Activated naive CD8-positive, alpha-beta T cell treated with anti-CD3 and anti-CD28 coated beads for 36 hours (primary cell): ENCODE measurements around the gene ZNF546. TPM values are rescaled to one million over a fixed set of nuclear protein-coding genes. Genes with fewer than 3 reads are reported as not detected.
"Not testable (repeated sequence)": the region's sequence is repeated elsewhere in the genome, so short reads cannot be mapped to it uniquely, and the experiment has no call there.

Experiments
- DNase-seq: peaks from one replicate; pipeline ENCODE4 v3.0.0; 2021
- H3K27ac Mint-ChIP-seq: one replicate; pipeline ENCODE4 v1.8.0; 2022; ENCODE audit warnings: mild to moderate bottlenecking, moderate library complexity, mixed read lengths
- H3K27me3 Mint-ChIP-seq: one replicate; pipeline ENCODE4 v1.8.0; 2022; ENCODE audit warnings: mild to moderate bottlenecking, mixed read lengths
- H3K36me3 Mint-ChIP-seq: one replicate; pipeline ENCODE4 v1.8.0; 2021; ENCODE audit warnings: mild to moderate bottlenecking, mixed read lengths
- H3K4me1 Mint-ChIP-seq: one replicate; pipeline ENCODE4 v1.8.0; 2021; ENCODE audit warnings: mixed read lengths
- H3K4me3 Mint-ChIP-seq: one replicate; pipeline ENCODE4 v1.8.0; 2022; ENCODE audit warnings: mild to moderate bottlenecking, moderate library complexity, mixed read lengths
- H3K9me3 Mint-ChIP-seq: one replicate; pipeline ENCODE4 v1.8.0; 2022; ENCODE audit warnings: mixed read lengths
- total RNA-seq, 2 experiments: library from RNA; stranded (reverse); gene quantifications; one replicate each; pipeline ENCODE4 v1.2.3, GENCODE V29; 2021

ZNF546 gene
- total RNA-seq = 1 to 10 TPM; 3.7 to 3.8 TPM

GRCh38 chr19:39996811-39997637 lies at the start of gene ZNF546:
ZNF546 (plus strand) TSS chr19:39997060; CDS start chr19:39998327, 1,267 bp downstream.
- peaks cover 9% of the 10 kb centered on the region for H3K9me3 Mint-ChIP-seq
- H3K27me3 Mint-ChIP-seq = no peaks in the 10 kb centered on the region
- H3K4me1 Mint-ChIP-seq = peaks cover 31% of the 10 kb centered on the region
- peaks cover 43% of the 10 kb centered on the region for H3K36me3 Mint-ChIP-seq
- H3K27ac Mint-ChIP-seq = peak within 1 kb of the TSS; percentile 94
- peak; percentile 90 for DNase-seq
- peak within 1 kb of the TSS; percentile 92 for H3K4me3 Mint-ChIP-seq

GRCh38 chr19:39949026-39949747 lies 47.7 kb upstream of the ZNF546 start:
- Mint-ChIP-seq H3K27me3 (no peaks in the 10 kb centered on the region), H3K4me1 (peaks cover 84% of the 10 kb centered on the region), H3K27ac (peak overlapping the region; percentile 97), H3K4me3 (peak overlapping the region; percentile 60), H3K36me3 (peaks cover 64% of the 10 kb centered on the region), H3K9me3 (peaks cover 12% of the 10 kb centered on the region)
- peak; percentile 35 for DNase-seq

GRCh38 chr19:39951065-39951650 lies 45.7 kb upstream of the ZNF546 start:
- H3K27ac Mint-ChIP-seq = peak overlapping the region; percentile 97
- no peak for DNase-seq
- no peaks in the 10 kb centered on the region for H3K27me3 Mint-ChIP-seq
- H3K4me1 Mint-ChIP-seq = peaks cover 84% of the 10 kb centered on the region
- H3K36me3 Mint-ChIP-seq = peaks cover 61% of the 10 kb centered on the region
- H3K4me3 Mint-ChIP-seq = peak overlapping the region; percentile 85
- H3K9me3 Mint-ChIP-seq = peaks cover 11% of the 10 kb centered on the region

GRCh38 chr19:39951686-39952085 lies 45.2 kb upstream of the ZNF546 start:
- peak overlapping the region; percentile 97 for H3K27ac Mint-ChIP-seq
- peaks cover 59% of the 10 kb centered on the region for H3K36me3 Mint-ChIP-seq
- H3K4me1 Mint-ChIP-seq = peaks cover 86% of the 10 kb centered on the region
- H3K4me3 Mint-ChIP-seq = peak overlapping the region; percentile 85
- DNase-seq = no peak
- peaks cover 11% of the 10 kb centered on the region for H3K9me3 Mint-ChIP-seq
- H3K27me3 Mint-ChIP-seq = no peaks in the 10 kb centered on the region

GRCh38 chr19:39953915-39954314 lies 42.9 kb upstream of the ZNF546 start:
- H3K27me3 Mint-ChIP-seq = no peaks in the 10 kb centered on the region
- H3K27ac Mint-ChIP-seq = peak overlapping the region; percentile 97
- peaks cover 38% of the 10 kb centered on the region for H3K36me3 Mint-ChIP-seq
- DNase-seq = no peak
- peak overlapping the region; percentile 60 for H3K4me3 Mint-ChIP-seq
- peaks cover 2% of the 10 kb centered on the region for H3K9me3 Mint-ChIP-seq
- H3K4me1 Mint-ChIP-seq = peaks cover 82% of the 10 kb centered on the region

- H3K9me3 Mint-ChIP-seq, DNase-seq, H3K36me3 Mint-ChIP-seq, H3K4me3 Mint-ChIP-seq, H3K27me3 Mint-ChIP-seq: not testable (repeated sequence)
- H3K27ac Mint-ChIP-seq = peak overlapping the region; percentile 84
- H3K4me1 Mint-ChIP-seq = peaks cover 65% of the 10 kb centered on the region
Measured at GRCh38 chr19:39957886-39958285, 39.0 kb upstream of the ZNF546 start.

- H3K9me3 Mint-ChIP-seq, DNase-seq, H3K36me3 Mint-ChIP-seq, H3K27me3 Mint-ChIP-seq: not testable (repeated sequence)
- H3K4me3 Mint-ChIP-seq = peak overlapping the region; percentile 56
- peaks cover 58% of the 10 kb centered on the region for H3K4me1 Mint-ChIP-seq
- peak overlapping the region; percentile 89 for H3K27ac Mint-ChIP-seq
Measured at GRCh38 chr19:39958942-39959341, 37.9 kb upstream of the ZNF546 start.

GRCh38 chr19:39959407-39959806 lies 37.5 kb upstream of the ZNF546 start:
- not testable (repeated sequence) for DNase-seq, H3K36me3 Mint-ChIP-seq, H3K9me3 Mint-ChIP-seq, H3K27me3 Mint-ChIP-seq
- Mint-ChIP-seq H3K4me3 (peak overlapping the region; percentile 56), H3K27ac (peak overlapping the region; percentile 89), H3K4me1 (peaks cover 56% of the 10 kb centered on the region)

GRCh38 chr19:39963898-39964297 lies 33.0 kb upstream of the ZNF546 start:
- H3K27me3 Mint-ChIP-seq = no peaks in the 10 kb centered on the region
- no peak overlapping the region for H3K4me3 Mint-ChIP-seq
- peaks cover 38% of the 10 kb centered on the region for H3K4me1 Mint-ChIP-seq
- peaks cover 2% of the 10 kb centered on the region for H3K9me3 Mint-ChIP-seq
- peaks cover 16% of the 10 kb centered on the region for H3K36me3 Mint-ChIP-seq
- DNase-seq = no peak
- peak overlapping the region; percentile 35 for H3K27ac Mint-ChIP-seq

GRCh38 chr19:39966617-39967016 lies 30.2 kb upstream of the ZNF546 start:
- H3K27me3 Mint-ChIP-seq = no peaks in the 10 kb centered on the region
- peaks cover 36% of the 10 kb centered on the region for H3K4me1 Mint-ChIP-seq
- H3K9me3 Mint-ChIP-seq = peaks cover 2% of the 10 kb centered on the region
- no peak overlapping the region for H3K27ac Mint-ChIP-seq
- H3K4me3 Mint-ChIP-seq = no peak overlapping the region
- no peak for DNase-seq
- peaks cover 38% of the 10 kb centered on the region for H3K36me3 Mint-ChIP-seq

- peaks cover 47% of the 10 kb centered on the region for H3K36me3 Mint-ChIP-seq
- peaks cover 44% of the 10 kb centered on the region for H3K4me1 Mint-ChIP-seq
- no peak overlapping the region for H3K4me3 Mint-ChIP-seq
- H3K9me3 Mint-ChIP-seq = peaks cover 2% of the 10 kb centered on the region
- H3K27ac Mint-ChIP-seq = peak overlapping the region; percentile 100
- no peaks in the 10 kb centered on the region for H3K27me3 Mint-ChIP-seq
- DNase-seq = no peak
Measured at GRCh38 chr19:39967561-39967960, 29.3 kb upstream of the ZNF546 start.

- H3K27me3 Mint-ChIP-seq = no peaks in the 10 kb centered on the region
- peaks cover 2% of the 10 kb centered on the region for H3K9me3 Mint-ChIP-seq
- H3K27ac Mint-ChIP-seq = peak overlapping the region; percentile 100
- H3K36me3 Mint-ChIP-seq = peaks cover 51% of the 10 kb centered on the region
- no peak for DNase-seq
- peak overlapping the region; percentile 98 for H3K4me3 Mint-ChIP-seq
- H3K4me1 Mint-ChIP-seq = peaks cover 49% of the 10 kb centered on the region
Measured at GRCh38 chr19:39968789-39969188, 28.1 kb upstream of the ZNF546 start.

GRCh38 chr19:39969266-39969665 lies 27.6 kb upstream of the ZNF546 start:
- peak overlapping the region; percentile 98 for H3K4me3 Mint-ChIP-seq
- peaks cover 53% of the 10 kb centered on the region for H3K36me3 Mint-ChIP-seq
- peaks cover 49% of the 10 kb centered on the region for H3K4me1 Mint-ChIP-seq
- no peak for DNase-seq
- no peaks in the 10 kb centered on the region for H3K27me3 Mint-ChIP-seq
- peak overlapping the region; percentile 100 for H3K27ac Mint-ChIP-seq
- peaks cover 2% of the 10 kb centered on the region for H3K9me3 Mint-ChIP-seq

GRCh38 chr19:39969681-39970424 lies 27.0 kb upstream of the ZNF546 start:
- Mint-ChIP-seq H3K4me3 (peak overlapping the region; percentile 98), H3K27ac (peak overlapping the region; percentile 100), H3K9me3 (peaks cover 2% of the 10 kb centered on the region), H3K36me3 (peaks cover 55% of the 10 kb centered on the region), H3K27me3 (no peaks in the 10 kb centered on the region), H3K4me1 (peaks cover 49% of the 10 kb centered on the region)
- DNase-seq = no peak

GRCh38 chr19:39970425-39970674 lies 26.5 kb upstream of the ZNF546 start:
- Mint-ChIP-seq H3K4me1 (peaks cover 49% of the 10 kb centered on the region), H3K36me3 (peaks cover 58% of the 10 kb centered on the region)

More at GRCh38 chr19:39970425-39970674, 26.5 kb upstream of the ZNF546 start:
- H3K27ac Mint-ChIP-seq = peak overlapping the region; percentile 100
- H3K27me3 Mint-ChIP-seq = no peaks in the 10 kb centered on the region
- DNase-seq = no peak
- H3K9me3 Mint-ChIP-seq = peaks cover 2% of the 10 kb centered on the region
- peak overlapping the region; percentile 98 for H3K4me3 Mint-ChIP-seq
